GM12874 (cell line): ENCODE data around the gene MYO1H.

Source experiments
- TF ChIP-seq, protein P1 (sequence below): IDR thresholded peaks from 2 replicates; pipeline ENCODE4 v1.5.1; 2011; ENCODE audit warnings: low read depth, mild to moderate bottlenecking, control low read depth, low read length, moderate library complexity; ENCODE audit not compliant: insufficient read depth

Gene MYO1H

DNA sequence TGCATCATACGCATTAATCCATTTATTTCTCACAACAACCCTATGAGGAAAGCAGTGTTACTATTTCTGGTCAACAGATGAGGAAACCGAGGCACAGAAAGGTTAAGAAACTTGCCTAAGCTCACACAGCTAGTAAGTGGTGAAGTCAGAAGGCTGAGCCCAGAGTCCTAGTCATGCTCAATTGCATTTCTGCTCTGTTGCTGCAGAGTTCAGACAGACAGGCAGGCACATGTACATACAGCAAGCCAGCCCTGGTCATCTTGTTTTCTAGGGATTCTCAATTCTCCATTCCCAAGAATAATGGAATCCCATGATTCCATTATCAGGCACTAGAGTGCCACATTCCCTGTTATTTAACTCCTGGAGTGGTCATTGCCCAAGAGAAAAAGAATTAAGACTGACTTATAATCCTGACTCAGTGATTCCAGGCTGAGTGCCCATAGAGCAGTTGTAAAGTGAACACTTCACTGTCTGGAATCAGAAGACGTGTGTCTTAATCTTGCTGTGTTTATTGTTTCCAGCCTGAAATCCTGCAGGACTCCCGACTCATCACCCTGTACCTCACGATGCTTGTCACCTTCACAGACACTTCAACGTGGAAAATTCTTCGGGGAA is 140.5 kb downstream of the MYO1H start:
- TF ChIP-seq, protein P1, sequence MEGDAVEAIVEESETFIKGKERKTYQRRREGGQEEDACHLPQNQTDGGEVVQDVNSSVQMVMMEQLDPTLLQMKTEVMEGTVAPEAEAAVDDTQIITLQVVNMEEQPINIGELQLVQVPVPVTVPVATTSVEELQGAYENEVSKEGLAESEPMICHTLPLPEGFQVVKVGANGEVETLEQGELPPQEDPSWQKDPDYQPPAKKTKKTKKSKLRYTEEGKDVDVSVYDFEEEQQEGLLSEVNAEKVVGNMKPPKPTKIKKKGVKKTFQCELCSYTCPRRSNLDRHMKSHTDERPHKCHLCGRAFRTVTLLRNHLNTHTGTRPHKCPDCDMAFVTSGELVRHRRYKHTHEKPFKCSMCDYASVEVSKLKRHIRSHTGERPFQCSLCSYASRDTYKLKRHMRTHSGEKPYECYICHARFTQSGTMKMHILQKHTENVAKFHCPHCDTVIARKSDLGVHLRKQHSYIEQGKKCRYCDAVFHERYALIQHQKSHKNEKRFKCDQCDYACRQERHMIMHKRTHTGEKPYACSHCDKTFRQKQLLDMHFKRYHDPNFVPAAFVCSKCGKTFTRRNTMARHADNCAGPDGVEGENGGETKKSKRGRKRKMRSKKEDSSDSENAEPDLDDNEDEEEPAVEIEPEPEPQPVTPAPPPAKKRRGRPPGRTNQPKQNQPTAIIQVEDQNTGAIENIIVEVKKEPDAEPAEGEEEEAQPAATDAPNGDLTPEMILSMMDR = no peak

DNA sequence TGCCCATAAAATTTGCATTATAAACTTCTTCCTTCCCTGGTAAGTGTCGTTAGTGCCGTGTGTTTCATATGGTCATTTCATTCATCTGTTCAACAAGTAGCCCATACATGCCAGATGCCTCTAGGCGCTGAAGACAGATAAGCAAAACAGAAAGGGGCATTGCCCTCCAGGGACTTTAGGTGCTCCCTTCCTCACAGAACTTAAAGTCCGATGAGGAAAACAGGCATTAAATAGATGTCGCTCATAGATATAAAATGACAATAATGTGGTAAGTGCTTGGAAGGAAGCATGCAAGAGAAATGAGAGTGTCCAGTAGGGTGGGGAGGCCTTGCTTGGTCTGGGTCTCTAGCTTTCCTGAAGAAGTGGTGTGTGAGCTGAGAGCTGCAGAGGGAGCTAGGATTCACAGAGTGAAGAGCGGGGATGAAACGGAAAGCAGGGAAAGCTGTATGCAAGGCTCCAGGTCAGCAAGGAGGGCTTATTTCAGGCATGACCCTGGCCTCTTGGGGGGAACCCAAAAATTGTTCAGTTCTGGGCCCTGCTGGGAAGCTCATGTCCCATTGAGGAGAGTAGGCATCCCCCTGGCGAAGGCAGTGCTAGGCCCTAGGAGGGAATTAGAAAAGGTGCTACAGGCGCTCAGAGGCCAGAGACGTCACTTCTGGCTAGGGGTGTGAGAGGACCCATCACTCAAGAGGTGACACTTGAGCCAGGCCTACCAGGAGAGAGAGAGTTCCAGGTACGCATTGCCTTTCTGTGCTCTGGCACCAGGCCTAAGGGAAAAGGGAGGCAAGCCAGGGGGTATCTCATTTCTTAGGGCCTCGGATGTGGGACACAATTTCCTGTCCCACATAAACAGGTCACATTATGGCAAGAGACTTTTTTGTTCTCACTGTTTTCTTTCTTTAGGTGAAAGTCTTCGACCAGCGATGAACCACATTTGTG is 141.6 kb downstream of the MYO1H start:
- TF ChIP-seq, protein P1 = no peak

DNA sequence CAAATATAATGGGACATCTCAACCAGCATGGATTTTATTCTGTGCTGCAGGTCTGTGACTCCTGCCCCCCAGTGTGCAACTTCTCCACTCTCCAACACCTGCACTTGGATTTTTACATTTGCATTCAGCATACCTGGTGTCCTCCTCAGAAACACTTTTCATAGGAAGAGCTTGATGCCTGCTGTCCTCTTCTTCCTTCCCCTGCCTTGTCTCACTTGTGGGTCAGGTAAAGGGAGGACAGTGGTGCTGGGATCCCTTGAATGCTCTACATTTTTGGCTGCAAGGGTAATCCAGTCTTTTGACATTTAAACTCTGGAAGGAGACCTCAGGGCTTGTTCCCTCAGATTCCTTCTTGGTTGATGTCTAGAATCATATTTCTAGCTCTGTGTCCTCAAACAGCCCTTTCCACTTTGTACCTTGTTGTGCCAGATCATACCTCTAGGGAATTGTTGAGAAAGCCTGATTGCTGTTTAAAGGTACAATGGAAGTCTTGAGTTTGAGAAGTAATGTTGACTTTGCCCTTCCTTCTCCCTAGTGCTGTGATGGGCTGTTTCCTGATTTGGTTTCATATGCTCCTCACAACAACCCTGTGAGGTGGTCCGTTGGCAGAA is 142.4 kb downstream of the MYO1H start:
- TF ChIP-seq, protein P1 = no peak

DNA sequence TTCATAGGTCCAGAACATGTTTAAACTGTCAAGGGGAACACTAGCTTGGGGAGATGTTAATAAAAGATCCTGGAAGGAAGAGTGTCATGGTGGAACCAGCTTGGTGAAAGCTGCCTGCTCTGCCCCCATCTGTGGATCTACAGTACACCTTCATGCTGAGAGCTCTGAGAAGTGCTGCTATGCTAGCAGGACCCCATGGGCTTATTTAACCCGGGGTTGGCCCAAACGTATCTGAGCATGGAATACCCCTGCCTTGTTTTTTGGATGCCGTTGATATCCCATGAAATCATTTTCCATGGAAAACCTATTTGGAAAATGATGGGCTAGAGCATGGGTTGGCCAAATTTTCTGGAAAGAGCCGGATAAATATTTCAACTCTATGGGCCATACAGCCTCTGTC is 144.0 kb downstream of the MYO1H start:
- TF ChIP-seq, protein P1 = no peak

DNA sequence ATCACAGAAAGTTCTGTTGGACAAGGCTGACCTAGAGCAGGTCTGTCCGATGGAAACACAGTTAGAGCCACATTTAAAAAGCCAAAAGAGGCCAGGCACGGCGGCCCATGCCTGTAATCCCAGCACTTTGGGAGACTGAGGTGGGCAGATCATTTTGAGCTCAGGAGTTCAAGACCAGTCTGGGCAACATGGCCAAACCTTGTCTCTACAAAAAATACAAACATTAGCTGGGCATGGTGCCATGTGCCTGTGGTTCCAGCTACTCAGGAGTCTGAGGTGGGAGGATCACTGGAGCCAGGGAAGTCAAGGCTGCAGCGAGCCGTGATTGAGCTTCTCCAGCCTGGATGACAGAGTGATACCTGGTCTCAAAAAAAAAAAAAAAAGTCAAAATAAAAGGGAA is 144.7 kb downstream of the MYO1H start:
- TF ChIP-seq, protein P1 = no peak

DNA sequence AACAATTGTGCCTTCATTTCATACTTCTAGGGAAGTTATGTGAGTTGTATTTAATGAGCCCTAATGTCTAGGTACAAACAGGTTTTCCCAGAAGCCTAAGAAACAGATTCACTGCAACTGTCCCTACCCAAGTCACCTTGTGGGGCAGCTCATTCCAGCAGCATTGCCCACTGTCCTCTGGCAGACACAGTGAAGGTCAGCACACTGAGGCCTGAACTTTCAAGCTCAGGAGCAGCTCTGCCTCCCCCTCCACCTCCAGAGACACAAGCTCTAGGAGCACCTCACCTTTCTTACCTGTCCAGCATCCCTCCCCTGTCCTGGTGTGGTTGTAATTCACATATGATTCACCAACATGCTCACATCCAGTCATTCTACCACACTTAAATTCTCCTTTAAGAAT is 145.4 kb downstream of the MYO1H start:
- TF ChIP-seq, protein P1 = no peak

DNA sequence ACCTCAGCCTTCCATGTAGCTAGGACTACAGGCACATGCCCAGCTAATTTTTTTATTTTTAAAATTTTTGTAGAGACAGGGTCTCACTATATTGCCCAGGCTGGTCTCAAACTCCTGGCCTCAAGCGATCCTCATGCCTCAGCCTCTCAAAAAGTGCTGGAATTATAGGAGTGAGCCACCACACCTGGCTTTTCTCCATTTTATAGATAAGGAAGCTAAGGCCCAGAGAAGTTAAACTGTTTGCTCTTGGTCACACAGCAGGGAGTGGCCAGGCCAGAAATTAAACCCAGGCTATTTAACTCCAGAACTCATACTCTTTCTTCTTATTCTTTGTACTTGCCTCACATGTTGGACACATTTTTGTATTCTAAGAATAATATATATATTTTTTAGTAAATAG is 146.2 kb downstream of the MYO1H start:
- TF ChIP-seq, protein P1 = no peak
